ENCODE data around the gene NUP37. TPM values are rescaled to one million over a fixed set of nuclear protein-coding genes. Genes with fewer than 3 reads are reported as not detected.

The NUP37 gene
- total and polyA plus RNA-seq, 2 of the 8 experiments (the other 6 are each of a cell fraction or from before 2014, with no cell fraction given): 53.5 to 71.0 TPM

- no peak for TF ChIP-seq E2F6 (IDR thresholded peaks at IDR 0.05)
- no peak for TF ChIP-seq SIN3A (conservative IDR thresholded peaks at IDR 0.05 in 1 of 2, IDR thresholded peaks at IDR 0.05 in 1 of 2; ENCODE audit: low read depth in 1 of 2, low read length in 2 of 2)
- TF ChIP-seq SP2 (IDR thresholded peaks at IDR 0.05; ENCODE audit: low read length): no peak
- no peak for TF ChIP-seq PHF8 (conservative IDR thresholded peaks at IDR 0.05; ENCODE audit: low read depth, low read length)
- TF ChIP-seq CEBPB (IDR thresholded peaks at IDR 0.05; ENCODE audit: low read depth, low read length): no peak
- no peak for TF ChIP-seq KDM1A (IDR thresholded peaks at IDR 0.05; ENCODE audit: borderline replicate concordance, low read length)
Observed at GRCh38 chr12:102061096-102061559, 58.8 kb downstream of the NUP37 start (continued).
